Activated CD4-positive, alpha-beta T cell treated with anti-CD3 and anti-CD28 coated beads, Interleukin-10, Interleukin-2, amounts not matched to agents 100 ng/mL and 50 ng/mL, durations not matched to agents 16 hours and 8 hours (primary cell): Measurements from ENCODE around the gene TYK2.
"Not testable (repeated sequence)": the region's sequence is repeated elsewhere in the genome, so short reads cannot be mapped to it uniquely, and the experiment has no call there.

ENCODE experiments used
- DNase-seq: peaks from one replicate; pipeline ENCODE4 v3.0.0-alpha.2; 2020

The TYK2 gene

GRCh38 chr19:10368101-10368803 is 12.1 kb downstream of the TYK2 start:
- peak; percentile 11 for DNase-seq

DNA sequence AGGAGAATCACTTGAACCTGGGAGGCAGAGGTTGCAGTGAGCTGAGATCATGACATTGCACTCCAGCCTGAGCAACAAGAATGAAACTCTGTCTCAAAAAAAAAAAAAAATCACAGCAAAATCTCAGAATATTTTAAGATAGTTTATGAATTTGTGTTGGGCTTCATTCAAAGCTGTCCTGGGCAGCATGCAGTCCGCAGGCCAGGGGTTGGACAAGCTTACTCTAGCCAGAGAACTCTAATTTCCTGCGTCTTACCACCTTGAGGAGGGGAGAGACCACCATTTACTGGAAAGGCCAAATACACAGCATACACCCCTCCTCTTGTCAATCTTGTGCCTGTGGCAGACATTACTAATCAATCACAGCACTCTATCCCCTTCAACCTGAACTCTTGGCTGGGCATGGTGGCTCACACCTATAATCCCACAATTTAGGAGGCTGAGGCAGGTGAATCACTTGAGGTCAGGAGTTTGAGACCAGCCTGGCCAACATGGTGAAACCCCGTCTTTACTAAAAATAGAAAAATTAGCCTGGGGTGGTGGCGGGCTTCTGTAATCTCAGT is 13.3 kb downstream of the TYK2 start:
- DNase-seq, result not testable (repeated sequence)

GRCh38 chr19:10365518-10365917 is 14.9 kb downstream of the TYK2 start:
- DNase-seq, result no peak

DNA sequence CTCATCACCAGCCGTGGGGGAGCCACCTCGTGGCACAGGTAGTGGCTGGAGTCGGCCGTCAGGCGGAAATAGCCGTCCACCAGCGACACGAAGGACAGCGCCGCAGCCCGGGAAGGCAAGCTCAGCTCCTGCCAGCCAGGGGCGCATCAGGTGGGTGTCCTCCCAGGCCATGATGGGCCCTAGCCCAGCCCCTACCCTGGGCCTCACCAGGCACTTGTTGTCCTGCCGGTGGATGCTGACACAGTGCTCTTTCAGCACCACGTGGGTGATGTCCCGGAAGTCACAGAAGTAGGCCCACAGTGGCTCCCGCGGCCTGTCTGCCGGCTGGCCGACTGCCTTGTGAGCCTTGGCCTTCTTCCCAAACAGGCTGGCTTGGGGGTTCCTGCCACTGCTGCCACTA is 15.7 kb downstream of the TYK2 start:
- DNase-seq, result no peak

- DNase-seq, result no peak
Measured at GRCh38 chr19:10363789-10364281, 16.5 kb downstream of the TYK2 start.

- DNase-seq, result no peak
Measured at GRCh38 chr19:10362259-10362658, 18.1 kb downstream of the TYK2 start.

GRCh38 chr19:10361569-10362011 is 18.8 kb downstream of the TYK2 start:
- no peak for DNase-seq

DNA sequence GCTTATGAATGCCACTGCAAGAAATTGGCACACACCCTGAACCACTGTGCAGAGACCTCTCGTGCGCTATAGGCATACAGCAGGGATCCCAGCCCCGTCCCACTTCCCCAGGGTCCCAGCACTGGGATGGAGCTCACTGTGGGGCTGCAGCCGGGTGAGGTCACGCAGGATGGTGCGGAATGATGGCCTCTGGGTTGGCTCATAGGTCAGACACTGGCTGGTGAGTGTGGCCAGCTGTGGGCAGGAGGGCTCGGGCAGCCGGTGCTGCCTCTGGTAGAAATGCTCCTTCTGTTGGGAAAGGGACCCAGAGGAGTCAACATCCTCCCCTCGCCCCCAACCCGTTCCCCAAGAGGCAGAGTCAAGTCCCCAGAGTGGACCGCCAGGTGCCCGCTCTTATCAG is 23.9 kb downstream of the TYK2 start:
- DNase-seq, result no peak

DNA sequence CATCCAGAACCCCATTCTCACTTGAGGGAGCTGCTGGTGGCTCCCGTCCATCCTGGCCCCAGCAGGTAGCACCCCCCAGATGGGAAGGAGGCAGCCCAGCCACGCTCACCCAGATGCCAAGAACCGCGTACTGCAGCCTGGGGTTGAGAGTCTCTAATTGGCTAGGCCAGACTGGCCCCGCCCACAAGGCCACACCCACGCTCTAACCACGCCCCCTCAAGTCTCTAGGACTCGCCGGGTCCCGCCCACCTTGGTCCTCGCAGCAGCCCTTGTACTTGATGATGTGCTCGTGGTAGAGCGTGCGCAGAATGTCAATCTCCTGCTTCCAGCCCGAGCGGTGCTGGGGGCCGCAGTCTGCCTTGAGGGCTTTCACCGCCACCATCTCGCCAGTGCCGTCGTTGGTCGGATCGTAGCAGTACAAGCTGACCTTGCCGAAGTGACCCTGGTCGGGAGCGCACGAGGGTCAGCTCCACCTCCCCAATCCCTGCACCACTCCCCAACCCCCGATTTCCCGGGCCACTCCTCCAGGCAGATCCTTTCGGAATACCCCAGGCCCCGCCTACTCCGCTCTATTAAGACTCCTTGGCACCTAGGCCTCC is 26.5 kb downstream of the TYK2 start:
- DNase-seq, result peak; percentile 53

DNA sequence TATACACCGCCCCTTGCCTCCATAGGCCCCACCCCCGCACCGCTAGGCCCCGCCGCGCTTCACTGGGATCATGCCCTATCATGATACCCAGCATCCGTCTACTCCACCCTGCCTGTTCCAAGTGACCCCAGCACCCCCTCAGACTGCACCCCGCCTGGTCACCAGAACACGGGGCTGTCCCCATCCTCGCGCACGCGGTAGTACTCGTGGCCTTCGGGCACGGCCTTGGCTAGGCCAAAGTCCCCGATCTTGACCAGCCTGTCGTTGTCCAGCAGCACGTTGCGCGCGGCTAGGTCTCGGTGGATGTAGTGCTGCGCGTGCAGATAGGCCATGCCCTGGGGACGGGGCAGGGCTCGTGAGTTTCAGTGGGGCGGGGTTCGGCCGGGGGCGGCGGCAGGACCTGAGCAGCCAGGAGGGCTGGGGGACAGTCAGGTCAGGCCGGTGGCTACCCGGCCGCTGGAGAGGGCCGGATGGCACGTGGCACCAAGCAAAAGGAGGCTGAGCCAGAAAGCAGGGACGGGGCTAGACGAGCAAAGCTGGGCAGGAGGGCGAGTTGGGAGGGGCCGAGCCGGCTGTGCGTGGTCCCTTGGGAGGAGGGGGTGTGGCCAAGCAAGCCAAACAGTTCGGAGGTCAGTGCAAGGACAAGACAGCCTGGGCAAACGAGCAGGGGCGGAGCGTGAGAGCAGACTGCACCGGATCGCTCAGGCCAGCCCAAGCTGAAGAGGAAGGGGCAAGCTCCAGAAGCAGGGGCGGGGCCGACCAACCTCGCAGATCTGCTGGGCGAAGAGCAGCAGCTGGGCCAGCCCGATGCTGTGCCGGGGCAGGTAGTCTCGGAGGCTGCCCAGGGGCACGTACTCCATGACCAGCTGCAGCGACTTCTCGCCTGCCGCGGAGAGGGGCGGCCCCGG is 27.4 kb downstream of the TYK2 start:
- DNase-seq, result no peak

DNA sequence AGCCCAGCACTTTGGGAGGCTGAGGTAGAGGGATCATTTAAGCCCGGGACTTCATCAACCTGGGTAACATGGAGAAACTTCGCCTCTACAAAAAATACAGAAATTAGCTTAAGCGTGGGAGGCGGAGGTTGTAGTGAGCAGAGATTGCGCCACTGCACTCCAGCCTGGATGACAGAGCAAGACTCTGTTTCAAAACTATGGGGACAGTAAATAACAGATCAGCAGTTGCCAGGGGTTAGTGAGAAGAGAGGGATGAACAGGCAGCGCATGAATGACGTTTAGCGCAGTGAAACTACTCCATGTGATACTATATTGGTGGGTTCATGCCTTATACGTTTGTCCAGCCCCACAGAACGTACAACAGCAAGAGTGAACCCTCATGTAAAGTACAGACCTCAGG is 33.9 kb downstream of the TYK2 start:
- DNase-seq, result no peak

DNA sequence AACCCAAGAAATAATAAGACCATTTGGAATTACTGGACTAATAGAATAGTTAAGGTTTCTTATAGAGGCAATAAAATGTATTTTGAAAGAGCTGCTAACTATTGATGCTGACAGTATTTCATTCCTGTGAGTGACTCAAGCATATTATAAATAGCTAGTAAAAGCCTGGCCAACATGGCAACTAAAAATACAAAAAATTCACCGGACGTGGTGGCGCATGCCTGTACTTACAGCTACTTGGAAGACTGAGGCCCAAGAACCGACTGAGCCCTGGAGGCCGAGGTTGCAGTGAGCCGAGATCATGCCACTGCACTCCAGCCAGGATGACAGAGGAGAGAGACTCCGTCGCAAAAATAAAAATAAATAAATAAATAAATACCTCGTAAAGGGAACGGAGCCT is 35.6 kb downstream of the TYK2 start:
- DNase-seq, result no peak

- DNase-seq, result no peak
Measured at GRCh38 chr19:10343495-10343894, 36.9 kb downstream of the TYK2 start.

DNA sequence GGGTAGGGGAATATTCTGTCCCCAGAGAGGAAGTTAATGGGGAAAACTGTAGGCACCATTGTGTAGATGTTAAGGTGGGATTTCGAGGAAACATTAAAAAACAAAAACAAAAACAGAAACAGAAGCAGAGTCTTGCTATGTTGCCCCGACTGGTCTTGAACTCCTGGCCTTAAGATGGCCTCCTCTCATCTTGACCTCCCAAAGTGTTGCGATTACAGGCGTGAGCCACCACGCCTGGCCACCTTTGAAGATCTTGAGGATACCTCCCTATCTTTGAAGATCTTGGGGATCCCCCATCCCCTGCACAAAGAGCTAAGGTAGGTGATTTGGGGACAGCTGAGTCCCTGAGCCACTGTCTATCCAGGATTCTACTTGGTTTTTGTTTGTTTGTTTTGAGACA is 40.4 kb downstream of the TYK2 start:
- no peak for DNase-seq

- DNase-seq, result peak; percentile 84
Measured at GRCh38 chr19:10339380-10339960, 40.9 kb downstream of the TYK2 start, which contains the start of gene ICAM3. Gene ICAM3, minus strand, starts transcription at chr19:10339624. Its CDS starts 10 bp downstream, at chr19:10339614.

- no peak for DNase-seq
Measured at GRCh38 chr19:10338940-10339339, 41.4 kb downstream of the TYK2 start.

DNA sequence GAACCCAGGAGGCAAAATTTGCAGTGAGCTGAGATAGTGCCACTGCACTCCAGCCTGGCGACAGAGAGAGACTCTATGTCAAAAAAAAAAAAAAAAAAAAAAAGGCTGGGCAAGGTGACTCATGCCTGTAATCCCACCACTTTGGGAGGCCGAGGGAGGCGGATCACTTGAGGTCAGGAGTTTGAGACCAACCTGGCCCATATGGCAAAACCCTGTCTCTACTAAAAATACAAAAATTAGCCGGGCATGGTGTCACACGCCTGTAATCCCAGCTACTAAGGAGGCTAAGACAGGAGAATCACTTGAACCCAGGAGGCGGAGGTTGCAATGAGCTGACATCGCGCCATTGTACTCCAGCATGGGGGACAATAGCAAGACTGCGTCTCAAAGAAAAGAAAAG is 43.6 kb downstream of the TYK2 start:
- DNase-seq, result not testable (repeated sequence)

DNA sequence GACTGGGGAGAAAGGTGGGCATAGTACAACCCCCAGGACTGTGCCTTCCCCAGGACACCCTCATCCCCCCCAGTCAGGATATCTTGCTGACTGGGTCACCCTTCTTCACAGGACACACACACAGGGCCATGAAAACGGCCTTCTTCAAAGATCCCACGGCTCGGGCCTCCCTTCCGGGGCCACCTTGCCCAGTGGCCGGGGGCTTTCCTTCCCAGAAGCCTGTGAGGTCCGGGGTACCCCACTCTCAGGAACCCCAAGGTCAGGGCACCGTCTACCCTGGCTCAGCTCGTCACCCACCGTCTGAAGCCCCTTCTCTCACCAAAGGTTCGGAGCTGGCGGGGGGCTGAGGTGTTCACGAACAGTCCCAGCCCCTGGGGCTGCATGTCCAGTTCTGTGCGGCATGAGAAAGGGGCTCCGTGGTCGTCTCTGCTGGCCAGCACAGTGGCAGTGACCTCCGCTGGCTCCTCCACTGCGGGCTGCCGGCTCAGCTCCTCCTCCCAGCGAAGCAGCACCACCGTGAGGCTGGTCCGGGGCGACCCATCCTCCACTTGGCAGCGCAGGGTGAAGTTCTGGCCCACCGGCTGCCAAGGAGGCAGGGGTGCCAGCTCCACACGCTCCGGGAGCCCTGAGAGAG is 44.9 kb downstream of the TYK2 start:
- no peak for DNase-seq

- peak; percentile 51 for DNase-seq
Measured at GRCh38 chr19:10334588-10335351, 45.6 kb downstream of the TYK2 start.

- no peak for DNase-seq
Measured at GRCh38 chr19:10333758-10334587, 46.4 kb downstream of the TYK2 start.
